ENCODE data around the gene ITGA5.

ITGA5 gene

GRCh38 chr12:54377797-54378515, 41.1 kb downstream of the ITGA5 start:
- DNase-seq (ENCODE audit: low read depth, low spot score) = no peak
- Histone ChIP-seq H3K9me3 (ENCODE audit: low read depth, low read length) (no peaks in the 10 kb centered on the region), H3K27ac (no peak overlapping the region), H3K36me3 (ENCODE audit: insufficient read depth, low read length) (peaks cover 4% of the 10 kb centered on the region; the same call in 1 of the 2 replicates), H3K4me3 (no peak overlapping the region), H3K9ac (ENCODE audit: insufficient read length) (no peak overlapping the region)
- TF ChIP-seq POLR2AphosphoS5 (IDR thresholded peaks at IDR 0.05; ENCODE audit: borderline replicate concordance, low read depth, low read length) (no peak), EZH2 (IDR thresholded peaks at IDR 0.05) (no peak), FOXP2 (optimal IDR thresholded peaks at IDR 0.05; ENCODE audit: control extremely low read depth, extremely low read length, insufficient read depth) (no peak)

DNA sequence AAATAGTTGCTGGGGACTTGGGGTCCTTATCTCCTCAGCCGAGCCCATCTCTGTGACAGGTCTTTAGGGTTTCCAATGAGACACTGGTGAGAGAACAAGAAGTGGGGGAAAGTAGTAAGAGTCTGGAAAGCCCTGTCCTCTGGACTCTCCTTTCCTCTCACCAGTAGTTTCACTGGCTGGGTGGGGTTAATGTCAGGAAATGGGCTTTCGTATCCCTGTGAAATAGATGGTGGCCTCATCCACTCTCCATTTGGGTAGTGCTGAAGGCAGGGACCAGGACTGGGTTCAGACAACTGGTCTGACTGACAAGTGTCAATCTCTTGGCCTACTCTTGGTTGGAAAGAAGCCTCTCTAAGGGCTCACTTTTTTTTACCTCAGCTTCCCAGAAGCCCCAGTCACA, 42.1 kb downstream of the ITGA5 start:
- no peak for DNase-seq (ENCODE audit: low read depth, low spot score)
- H3K27ac ChIP-seq = no peak overlapping the region
- no peak overlapping the region for H3K4me3 ChIP-seq
- H3K9ac ChIP-seq (ENCODE audit: insufficient read length) = no peak overlapping the region
- TF ChIP-seq POLR2AphosphoS5 (IDR thresholded peaks at IDR 0.05; ENCODE audit: borderline replicate concordance, low read depth, low read length) = no peak
- no peak for TF ChIP-seq EZH2 (IDR thresholded peaks at IDR 0.05)
- no peak for TF ChIP-seq FOXP2 (optimal IDR thresholded peaks at IDR 0.05; ENCODE audit: control extremely low read depth, extremely low read length, insufficient read depth)
- H3K36me3 ChIP-seq (ENCODE audit: insufficient read depth, low read length) = peaks cover 4% of the 10 kb centered on the region; the same call in 1 of the 2 replicates
- H3K9me3 ChIP-seq (ENCODE audit: low read depth, low read length) = no peaks in the 10 kb centered on the region

DNA sequence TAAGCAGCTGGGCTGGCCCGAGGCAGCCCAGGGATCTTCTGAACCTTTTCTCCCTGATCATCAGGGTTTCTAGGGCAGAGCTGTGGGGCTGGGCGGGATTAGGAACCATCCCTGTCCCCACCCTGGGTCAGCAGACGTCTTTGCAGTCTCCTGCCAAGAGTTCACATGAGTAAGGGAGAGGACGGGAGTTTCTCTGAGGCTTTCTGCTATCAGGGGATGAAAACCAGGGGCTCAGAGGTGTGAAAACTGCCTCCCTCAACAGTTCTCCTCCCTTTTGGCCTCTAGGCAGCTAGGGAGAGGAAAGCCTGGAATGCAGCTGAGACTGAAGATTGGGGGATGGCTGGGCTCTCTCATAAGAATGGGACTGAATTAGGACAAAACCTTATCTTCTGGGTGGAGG, 42.5 kb downstream of the ITGA5 start:
- H3K4me3 ChIP-seq = no peak overlapping the region
- TF ChIP-seq FOXP2 (optimal IDR thresholded peaks at IDR 0.05; ENCODE audit: control extremely low read depth, extremely low read length, insufficient read depth) (no peak), POLR2AphosphoS5 (IDR thresholded peaks at IDR 0.05; ENCODE audit: borderline replicate concordance, low read depth, low read length) (no peak), EZH2 (IDR thresholded peaks at IDR 0.05) (no peak)
- H3K9ac ChIP-seq (ENCODE audit: insufficient read length) = no peak overlapping the region
- H3K36me3 ChIP-seq (ENCODE audit: insufficient read depth, low read length) = peaks cover 3% of the 10 kb centered on the region; the same call in 1 of the 2 replicates
- DNase-seq (ENCODE audit: low read depth, low spot score) = no peak
- H3K27ac ChIP-seq = no peak overlapping the region
- no peaks in the 10 kb centered on the region for H3K9me3 ChIP-seq (ENCODE audit: low read depth, low read length)

DNA sequence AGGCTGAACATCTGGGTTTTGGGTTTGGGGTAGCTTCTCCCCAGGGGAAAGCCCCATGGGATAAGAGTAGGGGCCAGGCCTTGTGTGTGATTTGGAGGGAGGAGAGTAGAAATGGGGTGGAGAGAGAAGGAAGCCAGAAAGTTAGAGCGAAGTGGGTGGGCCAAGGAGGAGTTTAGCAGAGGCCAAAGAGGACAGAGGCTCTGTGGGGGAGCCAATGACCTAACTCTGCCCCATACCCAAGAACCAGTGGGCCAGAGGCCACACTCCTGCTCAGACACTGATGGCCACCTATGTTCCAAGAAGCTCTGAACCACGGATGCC, 43.8 kb downstream of the ITGA5 start:
- Histone ChIP-seq H3K9ac (ENCODE audit: insufficient read length) (peak overlapping the region; percentile 64), H3K36me3 (ENCODE audit: insufficient read depth, low read length) (no peaks in the 10 kb centered on the region; the same call in 1 of the 2 replicates), H3K9me3 (ENCODE audit: low read depth, low read length) (no peaks in the 10 kb centered on the region), H3K4me3 (no peak overlapping the region), H3K27ac (peak overlapping the region; percentile 84)
- no peak for TF ChIP-seq POLR2AphosphoS5 (IDR thresholded peaks at IDR 0.05; ENCODE audit: borderline replicate concordance, low read depth, low read length)
- no peak for TF ChIP-seq FOXP2 (optimal IDR thresholded peaks at IDR 0.05; ENCODE audit: control extremely low read depth, extremely low read length, insufficient read depth)
- no peak for TF ChIP-seq EZH2 (IDR thresholded peaks at IDR 0.05)
- no peak for DNase-seq (ENCODE audit: low read depth, low spot score)

DNA sequence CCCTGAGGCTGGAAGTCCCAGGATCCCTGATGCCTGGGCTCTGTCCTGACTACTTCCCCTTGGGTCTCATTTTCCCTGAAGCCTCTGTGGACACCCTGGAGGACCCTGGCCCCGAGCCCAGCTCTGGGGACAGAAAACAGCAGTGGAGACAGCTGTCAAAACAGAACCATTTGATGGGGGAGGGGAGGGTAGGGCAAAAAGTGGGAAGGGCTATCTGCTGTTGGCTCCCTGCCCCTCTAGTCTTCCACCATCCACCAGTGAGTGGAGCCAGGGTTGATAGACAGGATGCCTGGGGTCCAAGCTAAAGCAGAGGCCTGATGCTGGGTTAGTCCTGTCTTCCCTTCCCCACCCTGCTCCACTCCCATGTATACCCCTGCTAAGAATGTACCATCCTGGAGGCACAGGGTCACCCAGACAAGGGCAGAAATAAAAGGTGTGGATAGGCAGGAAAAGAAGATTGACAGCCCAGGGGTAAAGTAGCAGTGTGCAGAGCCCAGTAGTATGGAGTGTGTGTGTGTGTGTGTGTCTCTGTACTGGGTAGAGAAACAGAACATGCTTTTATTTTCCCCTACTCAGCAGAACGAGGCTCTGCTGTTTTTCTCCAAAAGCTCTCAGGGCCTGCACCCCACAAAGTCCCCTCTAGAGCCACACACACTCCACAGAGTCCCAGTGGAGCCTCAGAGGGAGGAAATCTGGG, 44.4 kb downstream of the ITGA5 start:
- H3K9ac ChIP-seq (ENCODE audit: insufficient read length) = peak overlapping the region; percentile 64
- DNase-seq (ENCODE audit: low read depth, low spot score) = no peak
- no peak overlapping the region for H3K4me3 ChIP-seq
- no peaks in the 10 kb centered on the region; the same call in 1 of the 2 replicates for H3K36me3 ChIP-seq (ENCODE audit: insufficient read depth, low read length)
- H3K9me3 ChIP-seq (ENCODE audit: low read depth, low read length) = no peaks in the 10 kb centered on the region
- peak overlapping the region; percentile 84 for H3K27ac ChIP-seq
- no peak for TF ChIP-seq EZH2 (IDR thresholded peaks at IDR 0.05)
- no peak for TF ChIP-seq FOXP2 (optimal IDR thresholded peaks at IDR 0.05; ENCODE audit: control extremely low read depth, extremely low read length, insufficient read depth)
- TF ChIP-seq POLR2AphosphoS5 (IDR thresholded peaks at IDR 0.05; ENCODE audit: borderline replicate concordance, low read depth, low read length) = no peak

- Histone ChIP-seq H3K36me3 (ENCODE audit: insufficient read depth, low read length) (no peaks in the 10 kb centered on the region; the same call in 1 of the 2 replicates), H3K4me3 (no peak overlapping the region), H3K9me3 (ENCODE audit: low read depth, low read length) (no peaks in the 10 kb centered on the region), H3K9ac (ENCODE audit: insufficient read length) (no peak overlapping the region), H3K27ac (no peak overlapping the region)
- no peak for TF ChIP-seq FOXP2 (optimal IDR thresholded peaks at IDR 0.05; ENCODE audit: control extremely low read depth, extremely low read length, insufficient read depth)
- no peak for TF ChIP-seq POLR2AphosphoS5 (IDR thresholded peaks at IDR 0.05; ENCODE audit: borderline replicate concordance, low read depth, low read length)
- no peak for TF ChIP-seq EZH2 (IDR thresholded peaks at IDR 0.05)
- no peak for DNase-seq (ENCODE audit: low read depth, low spot score)
Observed at GRCh38 chr12:54373649-54374561, 45.2 kb downstream of the ITGA5 start.

DNA sequence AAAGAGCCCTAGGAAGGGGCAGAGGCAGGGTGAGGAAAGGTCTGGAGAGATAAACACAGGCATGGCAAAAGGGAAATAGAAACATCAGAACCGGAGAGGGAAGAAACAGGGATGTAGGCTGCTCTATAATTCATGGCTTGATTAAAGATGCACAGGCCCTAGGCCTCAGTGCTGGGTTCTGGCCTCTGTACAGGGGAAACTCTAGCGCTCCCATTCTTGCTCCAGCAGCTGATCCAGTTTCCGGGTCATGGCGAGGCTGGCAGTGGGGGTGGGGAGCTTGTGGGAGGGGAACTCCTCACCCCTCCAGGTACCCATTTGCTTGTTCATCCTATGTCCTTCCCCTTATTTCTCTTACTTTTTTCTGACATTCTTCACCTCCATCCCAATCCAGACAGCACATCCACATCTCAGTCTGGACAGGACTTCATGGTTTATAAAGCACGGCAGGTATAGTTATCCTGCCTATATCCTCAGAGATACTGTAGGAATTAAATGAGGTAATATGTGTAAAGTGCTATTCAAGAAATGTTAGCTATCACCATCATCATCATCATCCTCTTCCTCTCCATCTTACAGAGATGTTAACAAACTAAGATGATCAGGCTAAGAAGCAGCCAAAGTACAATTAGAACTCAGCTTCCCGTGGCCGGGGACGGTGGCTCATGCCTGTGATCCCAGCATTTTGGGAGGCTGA, 46.8 kb downstream of the ITGA5 start:
- H3K4me3 ChIP-seq = 0 out of 2 replicates have a peak overlapping the region, but pooled peaks have one; percentile 15
- DNase-seq (ENCODE audit: low read depth, low spot score) = no peak
- H3K9me3 ChIP-seq (ENCODE audit: low read depth, low read length) = no peaks in the 10 kb centered on the region
- no peak for TF ChIP-seq EZH2 (IDR thresholded peaks at IDR 0.05)
- TF ChIP-seq POLR2AphosphoS5 (IDR thresholded peaks at IDR 0.05; ENCODE audit: borderline replicate concordance, low read depth, low read length) = no peak
- TF ChIP-seq FOXP2 (optimal IDR thresholded peaks at IDR 0.05; ENCODE audit: control extremely low read depth, extremely low read length, insufficient read depth) = no peak
- H3K9ac ChIP-seq (ENCODE audit: insufficient read length) = no peak overlapping the region
- peak overlapping the region; percentile 57 for H3K27ac ChIP-seq
- no peaks in the 10 kb centered on the region for H3K36me3 ChIP-seq (ENCODE audit: insufficient read depth, low read length)
